Right ventricle myocardium inferior (tissue), 1 donor: ENCODE data around the gene RECQL5. TPM values are rescaled to one million over a fixed set of nuclear protein-coding genes. Genes with fewer than 3 reads are reported as not detected.

Experiments used
- ATAC-seq: fragments of 200-7000 bp; cut with Tn5 transposase; one replicate; pipeline ENCODE4 v1.9.1; 2020; ENCODE audit warnings: mild to moderate bottlenecking, moderate library complexity
- DNase-seq: peaks from one replicate; pipeline ENCODE4 v3.0.0; 2021; ENCODE audit errors: missing footprints
- intact Hi-C: fragments of 100-400 bp; cut with DNase I; formaldehyde crosslinking; loops from one replicate; pipeline ENCODE4 v1.11.0; 2022
- total RNA-seq: library from RNA; stranded (reverse); fragmentation: NEBNext Ultra II Directional; extraction: Animal tissue kit (Norgen Biotek cat#: 25700); gene quantifications from one replicate; pipeline ENCODE4 v1.2.1, GENCODE V29; 2021
- donor health status: DM: no; HTN: yes; CAD: no; lungs with severe emphysema.

RECQL5 gene
- total RNA-seq, 1 donor from 2014 or later: 15.9 TPM

GRCh38 chr17:75661531-75661930 is 5.4 kb downstream of the RECQL5 start:
- intact Hi-C loops: no loop called here
- no peak for DNase-seq
- ATAC-seq: no peak

- DNase-seq (peak; percentile 17), ATAC-seq (no peak)
- intact Hi-C loops: no loop called here
Measured at GRCh38 chr17:75658237-75658636, 8.7 kb downstream of the RECQL5 start.

GRCh38 chr17:75654176-75654575 is 12.8 kb downstream of the RECQL5 start:
- no peak for ATAC-seq
- intact Hi-C loops: no loop called here

GRCh38 chr17:75652934-75653549 is 13.9 kb downstream of the RECQL5 start:
- ATAC-seq: peak; percentile 39
- intact Hi-C loops: no loop called here
- no peak for DNase-seq

More at GRCh38 chr17:75654176-75654575, 12.8 kb downstream of the RECQL5 start:
- DNase-seq: no peak

- ATAC-seq (no peak), DNase-seq (no peak)
- intact Hi-C loops: no loop called here
Measured at GRCh38 chr17:75652341-75652740, 14.6 kb downstream of the RECQL5 start.

- DNase-seq (no peak), ATAC-seq (no peak)
- intact Hi-C loops: no loop called here
Measured at GRCh38 chr17:75650874-75651273, 16.1 kb downstream of the RECQL5 start.

- ATAC-seq: no peak
- DNase-seq: no peak
- intact Hi-C loops: no loop called here
Measured at GRCh38 chr17:75649687-75650086, 17.3 kb downstream of the RECQL5 start.

GRCh38 chr17:75647921-75648320 is 19.0 kb downstream of the RECQL5 start:
- DNase-seq (no peak), ATAC-seq (no peak)
- intact Hi-C loops: no loop called here

GRCh38 chr17:75647061-75647460 is 19.9 kb downstream of the RECQL5 start:
- intact Hi-C loops: no loop called here
- DNase-seq: peak; percentile 33
- ATAC-seq: no peak

- no peak for DNase-seq
- intact Hi-C loops: no loop called here
- no peak for ATAC-seq
Measured at GRCh38 chr17:75646638-75646992, 20.3 kb downstream of the RECQL5 start.

- ATAC-seq: no peak
- intact Hi-C loops: no loop called here
- DNase-seq: no peak
Measured at GRCh38 chr17:75645889-75646637, 20.9 kb downstream of the RECQL5 start.

GRCh38 chr17:75645501-75645888 is 21.5 kb downstream of the RECQL5 start:
- intact Hi-C loops: no loop called here
- DNase-seq (no peak), ATAC-seq (no peak)

GRCh38 chr17:75643643-75644017 is 23.3 kb downstream of the RECQL5 start:
- ATAC-seq (no peak), DNase-seq (no peak)
- intact Hi-C loops: no loop called here

- no peak for DNase-seq
- peak; percentile 14 for ATAC-seq
- intact Hi-C loops: no loop called here
Measured at GRCh38 chr17:75642784-75643642, 23.9 kb downstream of the RECQL5 start.

GRCh38 chr17:75642182-75642783 is 24.7 kb downstream of the RECQL5 start:
- no peak for ATAC-seq
- DNase-seq: peak; percentile 15
- intact Hi-C loops: no loop called here

- intact Hi-C loops: no loop called here
- peak; percentile 27 for DNase-seq
- peak; percentile 78 for ATAC-seq
Measured at GRCh38 chr17:75641343-75641742, 25.6 kb downstream of the RECQL5 start.

- intact Hi-C loops: no loop called here
- DNase-seq: peak; percentile 40
- ATAC-seq: no peak
Measured at GRCh38 chr17:75640556-75641119, 26.3 kb downstream of the RECQL5 start.

GRCh38 chr17:75639771-75640555 is 27.0 kb downstream of the RECQL5 start:
- no peak for ATAC-seq
- intact Hi-C loops: no loop called here
- no peak for DNase-seq
